ENCODE results near the gene AFF4. TPM values are rescaled to one million over a fixed set of nuclear protein-coding genes. Genes with fewer than 3 reads are reported as not detected.
"Not testable (repeated sequence)": the region's sequence is repeated elsewhere in the genome, so short reads cannot be mapped to it uniquely, and the experiment has no call there.

The AFF4 gene
- total RNA-seq, 4 donors from 2014 or later, result 70.5 to 85.3 (median 73.2) TPM

- H3K27ac ChIP-seq, result no peak overlapping the region
- H3K9me3 ChIP-seq, result no peaks in the 10 kb centered on the region
- 93 to 95% methylated on average over 4 of the region's 4 CpGs for WGBS, 2 donors
Measured at GRCh38 chr5:132965120-132965519, 1.7 kb upstream of the AFF4 start.

GRCh38 chr5:132962429-132963021 is 909 bp downstream of the AFF4 start:
- H3K36me3 ChIP-seq, result peaks cover 0 to 1% (median 0%) of the 10 kb centered on the region in 3 donors
- peak overlapping the region; percentile 93 to 100 (median 98) for H3K27ac ChIP-seq
- peak in 1 of 2 donors; percentile 50 for TF ChIP-seq POLR2A (IDR thresholded peaks at IDR 0.05)
- peak; percentile 10 to 86 for TF ChIP-seq EP300 (IDR thresholded peaks at IDR 0.05)
- TF ChIP-seq CTCF (IDR thresholded peaks at IDR 0.05), result no peak
- H3K9me3 ChIP-seq, result no peaks in the 10 kb centered on the region
- H3K4me1 ChIP-seq, result peaks cover 0 to 28% (median 25%) of the 10 kb centered on the region in 4 donors
- H3K27me3 ChIP-seq, result no peaks in the 10 kb centered on the region
- peak overlapping the region; percentile 75 to 99 (median 91) for H3K4me3 ChIP-seq
- 0 to 1% methylated on average over 21 of the region's 21 CpGs for WGBS, 2 donors
- peak in 1 of 2 donors; percentile 30 for DNase-seq (ENCODE audit: low spot score in 2 of 2)

More at GRCh38 chr5:132965120-132965519, 1.7 kb upstream of the AFF4 start:
- H3K4me1 ChIP-seq, result peaks cover 0 to 24% (median 22%) of the 10 kb centered on the region in 4 donors
- H3K36me3 ChIP-seq, result no peaks in the 10 kb centered on the region
- DNase-seq (ENCODE audit: low spot score in 2 of 2), result no peak
- H3K4me3 ChIP-seq, result no peak overlapping the region
- no peaks in the 10 kb centered on the region for H3K27me3 ChIP-seq
- TF ChIP-seq CTCF (IDR thresholded peaks at IDR 0.05) (no peak), EP300 (IDR thresholded peaks at IDR 0.05) (no peak), POLR2A (IDR thresholded peaks at IDR 0.05) (no peak)

GRCh38 chr5:132961887-132962286 is 1.5 kb downstream of the AFF4 start:
- H3K9me3 ChIP-seq, result no peaks in the 10 kb centered on the region
- no peak for TF ChIP-seq EP300 (IDR thresholded peaks at IDR 0.05)
- peaks cover 0 to 8% (median 0%) of the 10 kb centered on the region in 3 donors for H3K36me3 ChIP-seq
- no peak for DNase-seq (ENCODE audit: low spot score in 2 of 2)
- H3K4me3 ChIP-seq, result peak overlapping the region; percentile 75 to 99 (median 91)
- H3K4me1 ChIP-seq, result peaks cover 0 to 34% (median 25%) of the 10 kb centered on the region in 4 donors
- no peaks in the 10 kb centered on the region for H3K27me3 ChIP-seq
- WGBS, 2 donors, result 8 to 9% methylated on average over 5 of the region's 5 CpGs
- peak overlapping the region; percentile 93 to 100 (median 98) for H3K27ac ChIP-seq

- WGBS, 2 donors, result 84 to 88% methylated on average over 11 of the region's 11 CpGs
- H3K27me3 ChIP-seq; DNase-seq (ENCODE audit: low spot score in 2 of 2); H3K36me3 ChIP-seq; H3K9me3 ChIP-seq: not testable (repeated sequence)
- H3K4me3 ChIP-seq, result peak overlapping the region in 3 of 4 donors; percentile 88 to 99 (median 94)
- peak overlapping the region in 3 of 4 donors; percentile 93 to 100 (median 97) for H3K27ac ChIP-seq
- peaks cover 0 to 38% (median 25%) of the 10 kb centered on the region in 4 donors for H3K4me1 ChIP-seq
Measured at GRCh38 chr5:132961123-132961815, 2.2 kb downstream of the AFF4 start.

GRCh38 chr5:132956166-132956799 is 7.2 kb downstream of the AFF4 start:
- H3K27me3 ChIP-seq; H3K9me3 ChIP-seq; DNase-seq (ENCODE audit: low spot score in 2 of 2); H3K27ac ChIP-seq; H3K4me3 ChIP-seq: not testable (repeated sequence)
- peaks cover 0 to 55% (median 15%) of the 10 kb centered on the region in 4 donors for H3K4me1 ChIP-seq
- H3K36me3 ChIP-seq, result peaks cover 0 to 21% (median 0%) of the 10 kb centered on the region in 3 donors
- 82 to 91% methylated on average over 6 of the region's 6 CpGs for WGBS, 2 donors

- Histone ChIP-seq H3K27me3 (no peaks in the 10 kb centered on the region), H3K4me1 (peaks cover 0 to 40% (median 2%) of the 10 kb centered on the region in 4 donors), H3K9me3 (no peaks in the 10 kb centered on the region), H3K36me3 (peaks cover 0 to 21% (median 0%) of the 10 kb centered on the region in 3 donors), H3K4me3 (no peak overlapping the region), H3K27ac (no peak overlapping the region)
- TF ChIP-seq CTCF (IDR thresholded peaks at IDR 0.05) (no peak), EP300 (IDR thresholded peaks at IDR 0.05) (no peak), POLR2A (IDR thresholded peaks at IDR 0.05) (no peak)
- 77 to 80% methylated on average over 6 of the region's 6 CpGs for WGBS, 2 donors
- DNase-seq (ENCODE audit: low spot score in 2 of 2), result no peak
Measured at GRCh38 chr5:132953710-132954109, 9.7 kb downstream of the AFF4 start.
